ENCODE measurements around the gene PVR. TPM values are rescaled to one million over a fixed set of nuclear protein-coding genes. Genes with fewer than 3 reads are reported as not detected.
"Not testable (repeated sequence)": the region's sequence is repeated elsewhere in the genome, so short reads cannot be mapped to it uniquely, and the experiment has no call there.

The PVR gene
- total RNA-seq, 1 donor from 2014 or later = 102 TPM

DNA sequence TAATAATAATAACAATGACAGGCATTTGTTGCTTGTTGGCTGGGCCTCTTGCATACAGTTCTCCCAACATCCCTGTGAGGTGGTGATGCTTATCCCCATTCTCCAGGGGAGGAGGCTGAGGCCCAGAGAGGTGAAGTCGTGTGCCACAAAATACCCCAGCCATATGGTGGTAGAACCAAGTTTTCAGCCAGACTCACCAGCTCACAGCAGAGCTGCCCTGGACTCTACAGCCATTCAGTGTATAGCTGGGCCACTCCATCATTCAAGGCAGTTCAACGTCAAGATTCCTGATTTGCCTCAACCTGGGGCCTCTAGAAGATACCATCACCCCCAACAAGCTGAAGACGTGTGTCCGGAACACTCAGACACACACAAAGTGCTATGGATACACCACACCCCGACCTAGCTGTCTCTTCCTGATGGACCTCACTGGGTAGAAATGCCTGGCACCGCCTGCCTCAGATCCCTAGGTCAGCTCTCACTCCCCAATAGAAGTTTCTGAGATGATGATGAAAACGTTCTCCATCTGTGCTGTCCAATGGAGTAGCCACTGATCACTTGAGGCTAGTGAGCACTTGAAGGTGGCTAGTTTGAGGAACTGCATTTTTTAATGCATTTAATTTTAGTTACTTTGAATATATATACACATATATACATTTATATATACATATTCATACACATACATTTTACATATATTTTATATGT, 23.3 kb downstream of the PVR start:
- Histone ChIP-seq H3K36me3 (ENCODE audit: control insufficient read depth, insufficient read depth, low read length) (peaks cover 12% of the 10 kb centered on the region), H3K27me3 (ENCODE audit: control insufficient read depth, insufficient read depth, low read length) (no peaks in the 10 kb centered on the region), H3K4me3 (ENCODE audit: low read depth, low read length) (no peak overlapping the region)
- no peak for DNase-seq (ENCODE audit: low read depth)
- no peak for FAIRE-seq
- TF ChIP-seq, protein P1, sequence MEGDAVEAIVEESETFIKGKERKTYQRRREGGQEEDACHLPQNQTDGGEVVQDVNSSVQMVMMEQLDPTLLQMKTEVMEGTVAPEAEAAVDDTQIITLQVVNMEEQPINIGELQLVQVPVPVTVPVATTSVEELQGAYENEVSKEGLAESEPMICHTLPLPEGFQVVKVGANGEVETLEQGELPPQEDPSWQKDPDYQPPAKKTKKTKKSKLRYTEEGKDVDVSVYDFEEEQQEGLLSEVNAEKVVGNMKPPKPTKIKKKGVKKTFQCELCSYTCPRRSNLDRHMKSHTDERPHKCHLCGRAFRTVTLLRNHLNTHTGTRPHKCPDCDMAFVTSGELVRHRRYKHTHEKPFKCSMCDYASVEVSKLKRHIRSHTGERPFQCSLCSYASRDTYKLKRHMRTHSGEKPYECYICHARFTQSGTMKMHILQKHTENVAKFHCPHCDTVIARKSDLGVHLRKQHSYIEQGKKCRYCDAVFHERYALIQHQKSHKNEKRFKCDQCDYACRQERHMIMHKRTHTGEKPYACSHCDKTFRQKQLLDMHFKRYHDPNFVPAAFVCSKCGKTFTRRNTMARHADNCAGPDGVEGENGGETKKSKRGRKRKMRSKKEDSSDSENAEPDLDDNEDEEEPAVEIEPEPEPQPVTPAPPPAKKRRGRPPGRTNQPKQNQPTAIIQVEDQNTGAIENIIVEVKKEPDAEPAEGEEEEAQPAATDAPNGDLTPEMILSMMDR (IDR thresholded peaks at IDR 0.05; ENCODE audit: insufficient read depth, low read length, severe bottlenecking) = no peak

DNA sequence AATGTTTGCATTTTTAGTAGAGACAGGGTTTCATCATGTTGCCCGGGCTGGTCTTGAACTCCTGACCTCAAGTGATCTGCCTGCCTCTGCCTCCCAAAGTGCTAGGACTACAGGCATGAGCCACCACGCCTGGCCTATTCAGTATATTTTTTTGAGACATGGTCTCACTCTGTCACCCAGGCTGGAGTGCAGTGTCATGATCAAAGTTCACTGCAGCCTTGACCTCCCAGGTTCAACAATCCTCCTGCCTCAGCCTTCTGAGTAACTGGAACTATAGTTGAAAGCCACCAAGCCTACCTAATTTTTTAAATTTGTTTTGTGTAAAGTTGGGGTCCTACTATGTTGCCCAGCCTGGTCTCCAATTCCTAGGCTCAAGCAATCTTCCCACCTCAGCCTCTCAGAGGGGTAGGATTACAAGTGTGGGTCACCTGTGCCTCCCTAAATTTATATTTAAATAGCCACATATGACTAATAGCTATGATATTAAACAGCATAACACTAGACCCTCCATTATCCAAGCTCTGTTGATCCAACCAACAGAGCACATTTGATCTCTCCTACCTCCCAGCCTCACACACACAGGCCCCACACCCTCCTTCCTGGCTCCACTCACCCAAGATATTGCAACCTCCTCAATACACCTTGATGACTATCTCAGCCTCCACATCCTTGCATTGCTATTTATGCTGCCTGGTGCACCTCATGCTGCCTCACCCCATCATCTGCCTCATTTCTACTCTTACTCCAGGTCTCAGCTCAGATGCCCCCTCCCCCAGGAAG, 25.5 kb downstream of the PVR start:
- FAIRE-seq = no peak

DNA sequence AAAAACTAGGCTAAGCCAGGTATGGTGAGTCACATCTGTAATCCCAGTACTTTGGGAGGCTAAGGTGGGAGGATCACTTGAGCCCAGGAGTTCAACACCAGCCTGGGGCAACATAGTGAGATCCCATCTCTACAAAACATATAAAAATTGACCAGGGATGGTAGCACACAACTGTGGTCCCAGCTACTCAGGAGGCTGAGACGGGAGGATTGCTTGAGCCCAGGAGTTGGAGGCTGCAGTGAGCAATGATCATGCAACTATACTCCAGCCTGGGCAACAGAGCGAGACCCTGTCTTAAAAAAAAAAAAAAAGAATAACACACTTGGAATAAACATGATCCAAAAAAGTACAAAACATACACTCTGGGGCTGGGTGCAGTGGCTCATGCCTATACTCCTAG, 26.3 kb downstream of the PVR start:
- not testable (repeated sequence) for FAIRE-seq; H3K27me3 ChIP-seq (ENCODE audit: control insufficient read depth, insufficient read depth, low read length); DNase-seq (ENCODE audit: low read depth); H3K4me3 ChIP-seq (ENCODE audit: low read depth, low read length); H3K36me3 ChIP-seq (ENCODE audit: control insufficient read depth, insufficient read depth, low read length)

More for the DNA sequence above, 25.5 kb downstream of the PVR start:
- no peak for DNase-seq (ENCODE audit: low read depth)
- Histone ChIP-seq H3K27me3 (ENCODE audit: control insufficient read depth, insufficient read depth, low read length) (no peaks in the 10 kb centered on the region), H3K36me3 (ENCODE audit: control insufficient read depth, insufficient read depth, low read length) (peaks cover 2% of the 10 kb centered on the region), H3K4me3 (ENCODE audit: low read depth, low read length) (no peak overlapping the region)
- TF ChIP-seq, protein P1 (IDR thresholded peaks at IDR 0.05; ENCODE audit: insufficient read depth, low read length, severe bottlenecking) = no peak

DNA sequence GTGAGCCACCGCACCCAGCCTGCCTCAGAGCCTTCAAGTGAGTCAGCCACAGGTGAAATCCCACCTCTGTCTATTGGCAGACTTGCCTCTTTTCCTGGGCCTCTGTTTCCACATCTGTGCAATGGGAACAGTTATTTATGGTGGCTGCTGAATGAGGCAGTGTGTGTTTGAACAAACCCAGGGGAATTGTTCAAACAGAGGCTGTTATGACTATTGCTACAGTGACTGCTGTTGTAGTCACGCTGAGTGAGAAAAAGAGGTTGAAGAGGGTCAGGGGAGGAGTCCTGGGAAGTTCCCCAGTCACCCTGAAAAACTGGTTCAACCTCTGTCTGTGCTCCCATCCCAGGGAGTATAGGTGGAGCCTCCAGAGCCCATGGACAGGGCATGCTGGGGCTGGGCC, 27.7 kb downstream of the PVR start, which contains the start of gene CEACAM19:
Gene CEACAM19 (plus strand): TSS at position 83 of the 400 bp plus-strand sequence. CDS start 450 bp downstream, outside the sequence.
- Histone ChIP-seq H3K27me3 (ENCODE audit: control insufficient read depth, insufficient read depth, low read length) (no peaks in the 10 kb centered on the region), H3K4me3 (ENCODE audit: low read depth, low read length) (no peak within 1 kb of the TSS), H3K36me3 (ENCODE audit: control insufficient read depth, insufficient read depth, low read length) (peaks cover 2% of the 10 kb centered on the region)
- TF ChIP-seq, protein P1 (IDR thresholded peaks at IDR 0.05; ENCODE audit: insufficient read depth, low read length, severe bottlenecking) = no peak
- DNase-seq (ENCODE audit: low read depth) (peak; percentile 94), FAIRE-seq (peak; percentile 97)

DNA sequence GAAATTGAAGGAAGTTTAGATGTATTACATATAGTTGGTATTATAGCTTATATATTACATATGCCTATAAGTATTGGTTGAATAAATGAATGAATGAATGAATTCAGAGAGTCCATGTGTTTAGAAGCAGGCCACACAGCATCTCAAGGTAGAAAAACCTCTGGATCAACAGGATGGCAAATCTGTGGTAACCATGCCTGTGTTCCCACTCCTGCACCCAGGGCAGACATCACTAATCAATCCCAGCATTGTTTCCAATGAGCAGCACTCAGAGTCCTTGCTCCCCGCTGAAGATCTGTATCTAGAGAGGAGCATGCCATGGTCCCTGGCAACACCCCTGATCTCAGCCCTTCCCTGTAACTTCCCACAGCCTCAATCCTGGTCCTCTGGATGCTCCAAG, 28.5 kb downstream of the PVR start:
- no peaks in the 10 kb centered on the region for H3K27me3 ChIP-seq (ENCODE audit: control insufficient read depth, insufficient read depth, low read length)
- no peak overlapping the region for H3K4me3 ChIP-seq (ENCODE audit: low read depth, low read length)
- DNase-seq (ENCODE audit: low read depth) (no peak), FAIRE-seq (no peak)
- TF ChIP-seq, protein P1 (IDR thresholded peaks at IDR 0.05; ENCODE audit: insufficient read depth, low read length, severe bottlenecking) = no peak
- peaks cover 2% of the 10 kb centered on the region for H3K36me3 ChIP-seq (ENCODE audit: control insufficient read depth, insufficient read depth, low read length)

DNA sequence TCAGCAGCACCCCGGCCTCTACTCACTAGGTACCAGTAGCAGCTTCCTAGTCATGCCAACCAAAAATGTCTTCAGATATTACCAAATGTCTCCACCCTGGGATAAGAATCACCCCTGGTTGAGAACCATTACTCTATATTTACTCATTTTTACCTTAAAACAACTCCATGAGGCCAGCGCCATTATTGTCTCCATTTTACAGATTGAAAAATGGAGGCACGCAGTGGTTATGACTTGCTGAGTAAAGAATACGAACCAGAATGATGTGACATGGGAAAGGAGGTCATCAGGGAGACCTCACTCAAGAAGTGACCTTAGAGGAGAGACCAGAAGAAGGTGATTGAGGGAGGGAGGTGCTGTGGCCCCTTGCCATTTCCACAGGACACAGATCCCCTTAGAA, 29.8 kb downstream of the PVR start:
- H3K36me3 ChIP-seq (ENCODE audit: control insufficient read depth, insufficient read depth, low read length) = peaks cover 2% of the 10 kb centered on the region
- TF ChIP-seq, protein P1 (IDR thresholded peaks at IDR 0.05; ENCODE audit: insufficient read depth, low read length, severe bottlenecking) = no peak
- no peaks in the 10 kb centered on the region for H3K27me3 ChIP-seq (ENCODE audit: control insufficient read depth, insufficient read depth, low read length)
- FAIRE-seq (no peak), DNase-seq (ENCODE audit: low read depth) (no peak)
- H3K4me3 ChIP-seq (ENCODE audit: low read depth, low read length) = no peak overlapping the region

Data from bronchial epithelial cell (primary cell).